H1 (cell line): Measurements from ENCODE around the gene MAPK13. TPM values are rescaled to one million over a fixed set of nuclear protein-coding genes. Genes with fewer than 3 reads are reported as not detected.

ENCODE experiments used
- CTCF ChIA-PET: fragments of 300-600 bp; sonication (Branson Sonifier 250); formaldehyde crosslinking; loops from one replicate; lab custom pipeline; 2021; ENCODE audit not compliant: partially characterized antibody; lab: Charles Lee
- POLR2A ChIA-PET: fragments of 300-600 bp; sonication (Branson Sonifier 250); formaldehyde crosslinking; loops from one replicate; lab custom pipeline; 2021; ENCODE audit warnings: inconsistent platforms; ENCODE audit not compliant: partially characterized antibody; lab: Charles Lee
- DNase-seq, 2 experiments: peaks; one replicate each; pipeline versions ENCODE4 v3.0.0 to v3.0.0-alpha.2; 2010 to 2022; ENCODE audit warnings: low spot score in 2 of 2, low read depth in 1 of 2, mixed read lengths in 1 of 2
- FAIRE-seq: peaks from 2 replicates; lab custom pipeline; 2011; peaks lifted over from hg19 to GRCh38; lab: Jason Lieb, UNC
- H2AFZ ChIP-seq: 2 replicates; pipeline ENCODE4 v1.8.1; 2012; ENCODE audit warnings: low read length, inconsistent platforms
- H2AK5ac ChIP-seq: 2 replicates; pipeline ENCODE4 v1.6.1; 2013; ENCODE audit warnings: low read depth, low read length
- H2BK120ac ChIP-seq: replicated peaks from 2 replicates; pipeline ENCODE3; 2013; ENCODE audit warnings: low read depth, low read length, inconsistent platforms
- H2BK12ac ChIP-seq: 2 replicates; pipeline ENCODE4 v1.6.1; 2013; ENCODE audit warnings: low read depth, low read length
- H2BK15ac ChIP-seq: 2 replicates; pipeline ENCODE4 v1.6.1; 2013; ENCODE audit warnings: low read length
- H2BK20ac ChIP-seq: 2 replicates; pipeline ENCODE4 v1.6.1; 2013; ENCODE audit warnings: low read length
- H2BK5ac ChIP-seq: 2 replicates; pipeline ENCODE4 v1.6.1; 2013; ENCODE audit warnings: low read depth, low read length
- H3K14ac ChIP-seq: 2 replicates; pipeline ENCODE4 v1.6.1; 2013; ENCODE audit warnings: inconsistent platforms; ENCODE audit not compliant: insufficient read length
- H3K18ac ChIP-seq: 2 replicates; pipeline ENCODE4 v1.6.1; 2013; ENCODE audit warnings: low read length; ENCODE audit errors: extremely low read depth
- H3K23ac ChIP-seq: 2 replicates; pipeline ENCODE4 v1.6.1; 2013; ENCODE audit warnings: inconsistent platforms; ENCODE audit not compliant: insufficient read length
- H3K23me2 ChIP-seq: 2 replicates; pipeline ENCODE4 v1.6.1; 2013; ENCODE audit warnings: low read depth, low read length
- H3K27ac ChIP-seq: 2 replicates; pipeline ENCODE4 v1.6.1; 2011; ENCODE audit warnings: low read depth, low read length, inconsistent platforms
- H3K27me3 ChIP-seq, 4 experiments: replicated peaks in 1 of 4; 1 replicate in 1 of 4; 2 replicates in 3 of 4; pipeline versions ENCODE4 v1.6.1 to v1.8.1; 2011 to 2013; ENCODE audit warnings: low read length in 3 of 4, mild to moderate bottlenecking in 3 of 4, inconsistent platforms in 2 of 4, mixed read lengths in 2 of 4, moderate library complexity in 1 of 4; ENCODE audit not compliant: control insufficient read depth in 3 of 4, insufficient read depth in 3 of 4; ENCODE audit errors: extremely low read depth in 1 of 4
- H3K36me3 ChIP-seq, 4 experiments: 2 replicates each; pipeline versions ENCODE4 v1.6.1 to v1.8.1; 2011 to 2013; ENCODE audit warnings: mild to moderate bottlenecking in 4 of 4, low read length in 3 of 4, moderate library complexity in 2 of 4, control low read depth in 1 of 4, inconsistent platforms in 1 of 4; ENCODE audit not compliant: insufficient read depth in 4 of 4, control insufficient read depth in 2 of 4
- H3K4ac ChIP-seq: replicated peaks from 2 replicates; pipeline ENCODE3; 2013; ENCODE audit warnings: low read length, low read depth, mixed read lengths, inconsistent platforms; ENCODE audit not compliant: insufficient read length
- H3K4me1 ChIP-seq, 4 experiments: replicated peaks in 1 of 4; 1 replicate in 1 of 4; 2 replicates in 3 of 4; pipeline versions ENCODE4 v1.6.1 to v1.8.1; 2011 to 2013; ENCODE audit warnings: low read length in 3 of 4, inconsistent platforms in 2 of 4, mixed read lengths in 1 of 4; ENCODE audit not compliant: insufficient read depth in 4 of 4, control insufficient read depth in 3 of 4
- H3K4me2 ChIP-seq, 2 experiments: 2 replicates each; pipeline versions ENCODE4 v1.6.1 to v1.8.1; 2011 to 2013; ENCODE audit warnings: low read depth in 2 of 2, low read length in 2 of 2, control low read depth in 1 of 2, inconsistent platforms in 1 of 2, mild to moderate bottlenecking in 1 of 2; ENCODE audit not compliant: insufficient read depth in 1 of 2
- H3K4me3 ChIP-seq, 4 experiments: fragments of 200-600, 300-600 bp in 1 of 4; sonication (generic), shearing (Covaris generic), sonication (Bioruptor Twin) in 1 of 4; 2 replicates each; pipeline versions ENCODE4 v1.5.1 to v1.8.1; 2011 to 2016; ENCODE audit warnings: low read length in 4 of 4, low read depth in 3 of 4, control low read depth in 2 of 4, inconsistent platforms in 2 of 4, mild to moderate bottlenecking in 2 of 4, mixed read lengths in 1 of 4, moderate library complexity in 1 of 4; ENCODE audit not compliant: insufficient read depth in 2 of 4; ENCODE audit errors: extremely low read depth in 1 of 4
- H3K56ac ChIP-seq: replicated peaks from 2 replicates; pipeline ENCODE3; 2013; ENCODE audit warnings: low read depth, mild to moderate bottlenecking, mixed read lengths, low read length, inconsistent platforms; ENCODE audit not compliant: insufficient read length
- H3K79me1 ChIP-seq: 2 replicates; pipeline ENCODE4 v1.6.1; 2013; ENCODE audit warnings: low read depth, low read length, control low read depth
- H3K79me2 ChIP-seq, 2 experiments: 2 replicates each; pipeline versions ENCODE4 v1.6.1 to v1.8.1; 2012 to 2013; ENCODE audit warnings: low read length in 2 of 2, mild to moderate bottlenecking in 2 of 2, inconsistent platforms in 1 of 2; ENCODE audit not compliant: insufficient read depth in 2 of 2, control insufficient read depth in 1 of 2
- H3K9ac ChIP-seq, 4 experiments: replicated peaks in 1 of 4; 1 replicate in 1 of 4; 2 replicates in 3 of 4; pipeline versions ENCODE4 v1.6.1 to v1.8.1; 2011 to 2013; ENCODE audit warnings: low read depth in 3 of 4, low read length in 3 of 4, control low read depth in 2 of 4, mild to moderate bottlenecking in 2 of 4, moderate library complexity in 2 of 4, inconsistent platforms in 1 of 4; ENCODE audit errors: extremely low read depth in 1 of 4
- H3K9me3 ChIP-seq, 2 experiments: 2 replicates each; pipeline versions ENCODE4 v1.6.1 to v1.8.1; 2012 to 2013; ENCODE audit warnings: mild to moderate bottlenecking in 2 of 2, moderate library complexity in 2 of 2, control low read depth in 1 of 2, inconsistent platforms in 1 of 2, low read depth in 1 of 2, low read length in 1 of 2, mixed read lengths in 1 of 2; ENCODE audit not compliant: insufficient read depth in 2 of 2
- H4K20me1 ChIP-seq, 2 experiments: replicated peaks in 1 of 2; 2 replicates each; pipeline versions ENCODE3 to v1.8.1; 2011 to 2013; ENCODE audit warnings: inconsistent platforms in 2 of 2, low read length in 2 of 2, mild to moderate bottlenecking in 1 of 2; ENCODE audit not compliant: insufficient read depth in 2 of 2, control insufficient read depth in 1 of 2
- H4K5ac ChIP-seq: 2 replicates; pipeline ENCODE4 v1.6.1; 2013; ENCODE audit warnings: low read length, low read depth, mixed read lengths, inconsistent platforms; ENCODE audit not compliant: insufficient read length
- H4K8ac ChIP-seq: 2 replicates; pipeline ENCODE4 v1.8.0; 2013; ENCODE audit warnings: mild to moderate bottlenecking, moderate library complexity, low read length, inconsistent platforms; ENCODE audit not compliant: insufficient read depth; ENCODE audit errors: extremely low read depth
- H4K91ac ChIP-seq: replicated peaks from 2 replicates; pipeline ENCODE3; 2013; ENCODE audit warnings: low read length, mixed read lengths, inconsistent platforms; ENCODE audit not compliant: insufficient read length
- ASH2L ChIP-seq: fragments of 200-600, 300-600 bp; sonication (generic); IDR thresholded peaks from one replicate; pipeline ENCODE4 v1.7.1; 2017; ENCODE audit warnings: low read length
- BRCA1 ChIP-seq: IDR thresholded peaks from 2 replicates; pipeline ENCODE4 v1.6.1; 2012; ENCODE audit warnings: low read depth, low read length, improper control_type of control experiment
- CEBPB ChIP-seq: IDR thresholded peaks from 2 replicates; pipeline ENCODE4 v1.6.1; 2012; ENCODE audit warnings: low read depth, low read length
- CHD1 ChIP-seq: IDR thresholded peaks from 2 replicates; pipeline ENCODE4 v1.6.1; 2012; ENCODE audit warnings: low read depth, low read length, improper control_type of control experiment
- CHD2 ChIP-seq: IDR thresholded peaks from 2 replicates; pipeline ENCODE4 v1.6.1; 2012; ENCODE audit warnings: low read length, improper control_type of control experiment
- EGR1 ChIP-seq: IDR thresholded peaks from 2 replicates; pipeline ENCODE4 v1.6.1; 2011; ENCODE audit warnings: low read depth, low read length, borderline replicate concordance
- MAX ChIP-seq: IDR thresholded peaks from 2 replicates; pipeline ENCODE4 v1.6.1; 2012; ENCODE audit warnings: inconsistent platforms
- NANOG ChIP-seq: IDR thresholded peaks from 2 replicates; pipeline ENCODE4 v1.6.1; 2011; ENCODE audit warnings: low read length, low read depth, mild to moderate bottlenecking, inconsistent platforms; ENCODE audit not compliant: insufficient read depth, poor library complexity, severe bottlenecking
- PHF8 ChIP-seq: fragments of 200-600 bp; sonication (generic); conservative IDR thresholded peaks from 2 replicates; pipeline ENCODE4 v1.7.1; 2012; ENCODE audit warnings: low read depth, mild to moderate bottlenecking, inconsistent platforms, low read length, moderate library complexity
- RAD21 ChIP-seq, 2 experiments: IDR thresholded peaks in 1 of 2; conservative IDR thresholded peaks in 1 of 2; 2 replicates each; pipeline ENCODE4 v1.6.1; 2011; ENCODE audit warnings: low read depth in 2 of 2, low read length in 2 of 2, improper control_type of control experiment in 1 of 2, inconsistent platforms in 1 of 2, mild to moderate bottlenecking in 1 of 2, moderate library complexity in 1 of 2
- RBBP5 ChIP-seq: IDR thresholded peaks from 2 replicates; pipeline ENCODE4 v1.7.1; 2012; ENCODE audit warnings: low read depth, mild to moderate bottlenecking, inconsistent platforms, low read length, moderate library complexity, borderline replicate concordance
- SUZ12 ChIP-seq: fragments of 200-600 bp; sonication (generic); IDR thresholded peaks from 2 replicates; pipeline ENCODE4 v1.6.1; 2012; ENCODE audit warnings: mild to moderate bottlenecking, inconsistent platforms, low read length, moderate library complexity, mixed read lengths
- WGBS, 2 experiments: shearing (Covaris generic) in 1 of 2; methylation state at CpG; one replicate each; pipeline versions ENCODE4 v1.1.6 to v1.1.7; 2013 to 2015; ENCODE audit warnings: low lambda C conversion rate in 2 of 2, mixed read lengths in 2 of 2, inconsistent platforms in 1 of 2, low coverage in 1 of 2, missing lambda C conversion rate in 1 of 2; ENCODE audit not compliant: insufficient replicate concordance in 2 of 2, insufficient coverage in 1 of 2, insufficient read length in 1 of 2; ENCODE audit errors: extremely low coverage in 1 of 2, missing lambda C conversion rate in 1 of 2; 5-methylcytosine and 5-hydroxymethylcytosine counted together
- polyA plus RNA-seq, 7 experiments: library from polyadenylated mRNA; depleted of rRNA in 3 of 7; stranded (reverse) in 5 of 7; unstranded in 2 of 7; fragments of >200 nt in 5 of 7; fragments of 200-250 nt in 2 of 7; gene quantifications; 1 replicate in 5 of 7; 2 replicates in 1 of 7; 4 replicates in 1 of 7; pipeline versions ENCODE4 v1.2.1 to v1.2.3, GENCODE V29; 2011 to 2013; ENCODE audit warnings: missing spikeins in 2 of 7, mixed read lengths in 2 of 7
- total RNA-seq: library from RNA; stranded (reverse); fragmentation: NEBNext Ultra II Directional; extraction: Animal tissue kit (Norgen Biotek cat#: 25700); gene quantifications from 2 replicates; pipeline ENCODE4 v1.2.1, GENCODE V29; 2021
- TF ChIP-seq, protein P1 (sequence below): IDR thresholded peaks from 2 replicates; pipeline ENCODE4 v1.6.1; 2011; ENCODE audit warnings: low read length, improper control_type of control experiment

MAPK13 gene
- total and polyA plus RNA-seq, 2 of the 8 experiments (the other 6 are each of a cell fraction or from before 2014, with no cell fraction given): 10.1 to 14.1 TPM

GRCh38 chr6:36150283-36150682 lies 20.0 kb downstream of the MAPK13 start:
- no peak overlapping the region for H3K27ac ChIP-seq
- H3K23ac ChIP-seq: no peak overlapping the region
- no peak overlapping the region for H3K9ac ChIP-seq
- DNase-seq: no peak
- H3K14ac ChIP-seq: no peak overlapping the region
- no peak overlapping the region for H4K5ac ChIP-seq
- H2BK5ac ChIP-seq: no peak overlapping the region
- no peak overlapping the region for H2BK120ac ChIP-seq
- WGBS, 2 experiments: 86% methylated on average over 3 of the region's 3 CpGs; no CpG with 5 or more reads in 1 of the 2 experiments
- H3K4ac ChIP-seq: no peak overlapping the region
- H3K56ac ChIP-seq: no peak overlapping the region
- H4K91ac ChIP-seq: no peak overlapping the region
- H4K8ac ChIP-seq: no peak overlapping the region
- H3K4me3 ChIP-seq: no peak overlapping the region
- H2AFZ ChIP-seq: no peak overlapping the region
- no peak overlapping the region for H3K18ac ChIP-seq
- no peak overlapping the region for H2BK12ac ChIP-seq
- no peaks in the 10 kb centered on the region for H3K36me3 ChIP-seq
- no peaks in the 10 kb centered on the region for H4K20me1 ChIP-seq
- ChIA-PET CTCF (interaction anchor here (1.0 to 2.7 kb wide), 2 partner anchors 11 to 12 kb away, joined by 3 to 12 read pairs; no protein-coding TSS in a partner anchor), POLR2A (interaction anchor here (1.4 kb wide), 1 partner anchor 11 kb away, joined by 4 read pairs; no protein-coding TSS in a partner anchor)
- no peak overlapping the region for H2AK5ac ChIP-seq
- no peaks in the 10 kb centered on the region for H3K79me1 ChIP-seq
- no peak overlapping the region for H2BK15ac ChIP-seq
- no peak for FAIRE-seq
- no peak overlapping the region for H2BK20ac ChIP-seq
- no peak overlapping the region for H3K4me2 ChIP-seq
- H3K79me2 ChIP-seq: no peaks in the 10 kb centered on the region
- no peaks in the 10 kb centered on the region for H3K23me2 ChIP-seq
- H3K4me1 ChIP-seq: no peaks in the 10 kb centered on the region
- H3K9me3 ChIP-seq: no peaks in the 10 kb centered on the region; a peak in 1 of 4 replicates
- no peaks in the 10 kb centered on the region for H3K27me3 ChIP-seq
- TF ChIP-seq, protein P1, sequence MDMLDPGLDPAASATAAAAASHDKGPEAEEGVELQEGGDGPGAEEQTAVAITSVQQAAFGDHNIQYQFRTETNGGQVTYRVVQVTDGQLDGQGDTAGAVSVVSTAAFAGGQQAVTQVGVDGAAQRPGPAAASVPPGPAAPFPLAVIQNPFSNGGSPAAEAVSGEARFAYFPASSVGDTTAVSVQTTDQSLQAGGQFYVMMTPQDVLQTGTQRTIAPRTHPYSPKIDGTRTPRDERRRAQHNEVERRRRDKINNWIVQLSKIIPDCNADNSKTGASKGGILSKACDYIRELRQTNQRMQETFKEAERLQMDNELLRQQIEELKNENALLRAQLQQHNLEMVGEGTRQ: no peak
- TF ChIP-seq RBBP5: no peak
- TF ChIP-seq EGR1: no peak
- TF ChIP-seq PHF8: no peak
- no peak for TF ChIP-seq MAX
- TF ChIP-seq SUZ12: no peak
- no peak for TF ChIP-seq CEBPB
- no peak for TF ChIP-seq CHD1
- TF ChIP-seq RAD21 (IDR thresholded peaks at IDR 0.05 in 1 of 2, conservative IDR thresholded peaks at IDR 0.05 in 1 of 2; ENCODE audit: low read depth in 2 of 2, low read length in 2 of 2): no peak
- TF ChIP-seq ASH2L: no peak
- TF ChIP-seq CHD2: no peak
- TF ChIP-seq BRCA1: no peak
- TF ChIP-seq NANOG: no peak
